ENCODE measurements around the gene TULP4.

Gene TULP4

GRCh38 chr6:158500016-158500735, 187.9 kb downstream of the TULP4 start:
- peaks cover 27% of the 10 kb centered on the region for H3K4me1 ChIP-seq (ENCODE audit: control insufficient read depth, insufficient read depth, low read length)
- no peaks in the 10 kb centered on the region for H3K9me3 ChIP-seq (replicated peaks; ENCODE audit: low read length)
- no peaks in the 10 kb centered on the region for H3K27me3 ChIP-seq (ENCODE audit: control insufficient read depth, insufficient read depth, low read length)
- H3K9ac ChIP-seq (ENCODE audit: low read depth, low read length): peak overlapping the region; percentile 60
- peak overlapping the region; percentile 77 for H3K4me2 ChIP-seq (ENCODE audit: low read length)
- H3K36me3 ChIP-seq (ENCODE audit: insufficient read depth, low read length): peaks cover 29% of the 10 kb centered on the region
- H3K4me3 ChIP-seq (ENCODE audit: low read length): peak overlapping the region; percentile 40

GRCh38 chr6:158501360-158502262, 189.3 kb downstream of the TULP4 start:
- peaks cover 24% of the 10 kb centered on the region for H3K36me3 ChIP-seq (ENCODE audit: insufficient read depth, low read length)
- H3K9ac ChIP-seq (ENCODE audit: low read depth, low read length): no peak overlapping the region
- H3K4me2 ChIP-seq (ENCODE audit: low read length): no peak overlapping the region
- no peaks in the 10 kb centered on the region for H3K9me3 ChIP-seq (replicated peaks; ENCODE audit: low read length)
- no peaks in the 10 kb centered on the region for H3K27me3 ChIP-seq (ENCODE audit: control insufficient read depth, insufficient read depth, low read length)
- H3K4me3 ChIP-seq (ENCODE audit: low read length): no peak overlapping the region
- peaks cover 27% of the 10 kb centered on the region for H3K4me1 ChIP-seq (ENCODE audit: control insufficient read depth, insufficient read depth, low read length)

- Histone ChIP-seq H3K27me3 (ENCODE audit: control insufficient read depth, insufficient read depth, low read length) (no peaks in the 10 kb centered on the region), H3K9me3 (replicated peaks; ENCODE audit: low read length) (no peaks in the 10 kb centered on the region), H3K4me1 (ENCODE audit: control insufficient read depth, insufficient read depth, low read length) (peaks cover 27% of the 10 kb centered on the region), H3K9ac (ENCODE audit: low read depth, low read length) (no peak overlapping the region), H3K36me3 (ENCODE audit: insufficient read depth, low read length) (peaks cover 28% of the 10 kb centered on the region), H3K4me2 (ENCODE audit: low read length) (no peak overlapping the region), H3K4me3 (ENCODE audit: low read length) (no peak overlapping the region)
Measured at GRCh38 chr6:158502263-158502950, 190.1 kb downstream of the TULP4 start.

GRCh38 chr6:158503222-158503621, 191.0 kb downstream of the TULP4 start:
- peaks cover 30% of the 10 kb centered on the region for H3K36me3 ChIP-seq (ENCODE audit: insufficient read depth, low read length)
- H3K4me1 ChIP-seq (ENCODE audit: control insufficient read depth, insufficient read depth, low read length): peaks cover 27% of the 10 kb centered on the region
- no peak overlapping the region for H3K9ac ChIP-seq (ENCODE audit: low read depth, low read length)
- H3K4me2 ChIP-seq (ENCODE audit: low read length): no peak overlapping the region
- no peaks in the 10 kb centered on the region for H3K9me3 ChIP-seq (replicated peaks; ENCODE audit: low read length)
- no peak overlapping the region for H3K4me3 ChIP-seq (ENCODE audit: low read length)
- H3K27me3 ChIP-seq (ENCODE audit: control insufficient read depth, insufficient read depth, low read length): no peaks in the 10 kb centered on the region

- Histone ChIP-seq H3K9ac (ENCODE audit: low read depth, low read length) (no peak overlapping the region), H3K36me3 (ENCODE audit: insufficient read depth, low read length) (peaks cover 27% of the 10 kb centered on the region), H3K4me3 (ENCODE audit: low read length) (no peak overlapping the region), H3K4me1 (ENCODE audit: control insufficient read depth, insufficient read depth, low read length) (peaks cover 23% of the 10 kb centered on the region), H3K27me3 (ENCODE audit: control insufficient read depth, insufficient read depth, low read length) (no peaks in the 10 kb centered on the region), H3K4me2 (ENCODE audit: low read length) (no peak overlapping the region), H3K9me3 (replicated peaks; ENCODE audit: low read length) (no peaks in the 10 kb centered on the region)
Measured at GRCh38 chr6:158503846-158504245, 191.6 kb downstream of the TULP4 start.

- Histone ChIP-seq H3K27me3 (ENCODE audit: control insufficient read depth, insufficient read depth, low read length) (no peaks in the 10 kb centered on the region), H3K9me3 (replicated peaks; ENCODE audit: low read length) (no peaks in the 10 kb centered on the region), H3K4me1 (ENCODE audit: control insufficient read depth, insufficient read depth, low read length) (peaks cover 11% of the 10 kb centered on the region), H3K4me3 (ENCODE audit: low read length) (no peak overlapping the region), H3K36me3 (ENCODE audit: insufficient read depth, low read length) (peaks cover 25% of the 10 kb centered on the region), H3K9ac (ENCODE audit: low read depth, low read length) (no peak overlapping the region), H3K4me2 (ENCODE audit: low read length) (no peak overlapping the region)
Measured at GRCh38 chr6:158505194-158505593, 192.9 kb downstream of the TULP4 start.

GRCh38 chr6:158506601-158507000, 194.3 kb downstream of the TULP4 start:
- no peak overlapping the region for H3K9ac ChIP-seq (ENCODE audit: low read depth, low read length)
- no peaks in the 10 kb centered on the region for H3K9me3 ChIP-seq (replicated peaks; ENCODE audit: low read length)
- peaks cover 24% of the 10 kb centered on the region for H3K36me3 ChIP-seq (ENCODE audit: insufficient read depth, low read length)
- no peaks in the 10 kb centered on the region for H3K27me3 ChIP-seq (ENCODE audit: control insufficient read depth, insufficient read depth, low read length)
- no peak overlapping the region for H3K4me2 ChIP-seq (ENCODE audit: low read length)
- no peak overlapping the region for H3K4me3 ChIP-seq (ENCODE audit: low read length)
- H3K4me1 ChIP-seq (ENCODE audit: control insufficient read depth, insufficient read depth, low read length): no peaks in the 10 kb centered on the region

- no peaks in the 10 kb centered on the region for H3K4me1 ChIP-seq (ENCODE audit: control insufficient read depth, insufficient read depth, low read length)
- no peaks in the 10 kb centered on the region for H3K27me3 ChIP-seq (ENCODE audit: control insufficient read depth, insufficient read depth, low read length)
- no peak overlapping the region for H3K4me2 ChIP-seq (ENCODE audit: low read length)
- H3K36me3 ChIP-seq (ENCODE audit: insufficient read depth, low read length): peaks cover 21% of the 10 kb centered on the region
- no peak overlapping the region for H3K9ac ChIP-seq (ENCODE audit: low read depth, low read length)
- H3K4me3 ChIP-seq (ENCODE audit: low read length): no peak overlapping the region
- no peaks in the 10 kb centered on the region for H3K9me3 ChIP-seq (replicated peaks; ENCODE audit: low read length)
Measured at GRCh38 chr6:158507174-158507573, 194.9 kb downstream of the TULP4 start.

- no peaks in the 10 kb centered on the region for H3K9me3 ChIP-seq (replicated peaks; ENCODE audit: low read length)
- H3K4me3 ChIP-seq (ENCODE audit: low read length): no peak overlapping the region
- H3K27me3 ChIP-seq (ENCODE audit: control insufficient read depth, insufficient read depth, low read length): no peaks in the 10 kb centered on the region
- H3K9ac ChIP-seq (ENCODE audit: low read depth, low read length): no peak overlapping the region
- no peak overlapping the region for H3K4me2 ChIP-seq (ENCODE audit: low read length)
- H3K4me1 ChIP-seq (ENCODE audit: control insufficient read depth, insufficient read depth, low read length): no peaks in the 10 kb centered on the region
- H3K36me3 ChIP-seq (ENCODE audit: insufficient read depth, low read length): peaks cover 23% of the 10 kb centered on the region
Measured at GRCh38 chr6:158508450-158508849, 196.2 kb downstream of the TULP4 start.

GRCh38 chr6:158509465-158509864, 197.2 kb downstream of the TULP4 start:
- H3K4me2 ChIP-seq (ENCODE audit: low read length): no peak overlapping the region
- H3K4me1 ChIP-seq (ENCODE audit: control insufficient read depth, insufficient read depth, low read length): no peaks in the 10 kb centered on the region
- H3K27me3 ChIP-seq (ENCODE audit: control insufficient read depth, insufficient read depth, low read length): no peaks in the 10 kb centered on the region

GRCh38 chr6:158512809-158513208, 200.5 kb downstream of the TULP4 start:
- Histone ChIP-seq H3K4me1 (ENCODE audit: control insufficient read depth, insufficient read depth, low read length) (peaks cover 4% of the 10 kb centered on the region), H3K27me3 (ENCODE audit: control insufficient read depth, insufficient read depth, low read length) (no peaks in the 10 kb centered on the region), H3K9me3 (replicated peaks; ENCODE audit: low read length) (no peaks in the 10 kb centered on the region), H3K36me3 (ENCODE audit: insufficient read depth, low read length) (peaks cover 17% of the 10 kb centered on the region), H3K4me3 (ENCODE audit: low read length) (no peak overlapping the region), H3K9ac (ENCODE audit: low read depth, low read length) (no peak overlapping the region), H3K4me2 (ENCODE audit: low read length) (no peak overlapping the region)

More at GRCh38 chr6:158509465-158509864, 197.2 kb downstream of the TULP4 start:
- no peaks in the 10 kb centered on the region for H3K9me3 ChIP-seq (replicated peaks; ENCODE audit: low read length)
- H3K36me3 ChIP-seq (ENCODE audit: insufficient read depth, low read length): peaks cover 23% of the 10 kb centered on the region
- H3K4me3 ChIP-seq (ENCODE audit: low read length): no peak overlapping the region
- no peak overlapping the region for H3K9ac ChIP-seq (ENCODE audit: low read depth, low read length)

Data from skeletal muscle satellite cell (primary cell).